ENCODE data around the gene ARHGEF2. TPM values are rescaled to one million over a fixed set of nuclear protein-coding genes. Genes with fewer than 3 reads are reported as not detected.

Gene ARHGEF2
- total and polyA plus RNA-seq, 2 of the 13 experiments (the other 11 are each of a cell fraction or from before 2014, with no cell fraction given): 16.1 to 32.1 TPM

DNA sequence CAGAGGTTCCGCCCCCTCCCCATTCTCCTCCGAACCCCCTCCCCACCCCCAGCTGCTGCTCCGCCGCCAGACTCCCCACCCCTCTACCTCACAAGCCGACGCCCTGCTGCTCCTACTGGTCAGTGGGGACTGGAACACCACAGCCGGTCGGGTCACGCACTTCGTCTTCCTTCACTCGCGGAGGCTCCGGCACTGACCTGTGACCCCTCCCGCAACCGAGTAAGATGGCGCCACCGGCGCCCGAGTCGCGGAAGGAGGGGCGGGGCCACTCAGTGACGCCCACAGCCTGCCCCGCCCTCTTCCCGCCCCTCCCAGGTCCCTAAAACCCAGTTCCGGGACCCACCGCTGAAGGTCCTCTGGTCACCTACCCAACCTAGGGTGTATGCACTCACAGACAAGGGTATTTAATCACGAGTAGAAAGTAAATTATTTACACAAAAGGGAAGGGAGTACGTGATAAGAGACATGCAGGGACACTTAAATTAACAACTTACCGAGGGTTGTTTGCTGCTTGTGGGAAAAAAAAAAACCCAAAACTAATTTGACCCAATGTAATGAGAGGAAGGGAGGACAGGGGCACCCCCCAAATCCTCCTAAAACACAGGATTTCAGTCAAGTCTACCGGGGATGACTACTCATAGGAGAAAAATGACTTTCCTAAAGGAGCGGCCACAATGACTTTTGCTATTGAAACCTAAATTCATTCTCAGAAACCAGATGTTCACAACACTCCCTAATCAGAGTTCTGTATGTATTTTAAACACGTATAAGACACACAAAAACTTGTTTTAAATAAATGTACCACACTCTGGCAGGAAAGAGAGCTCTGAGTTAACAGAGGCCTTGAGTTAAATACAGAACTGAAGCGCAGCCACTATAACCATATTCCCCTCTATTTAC, 66.9 kb downstream of the ARHGEF2 start, which contains the start of gene RIT1:
Gene RIT1, minus strand, starts transcription at position 194 of the 900 bp plus-strand sequence. CDS start 588 bp downstream, outside the sequence.
- H3K9me3 ChIP-seq (ENCODE audit: low read length): no peaks in the 10 kb centered on the region
- BruUV-seq (replicated peaks): no TSS peak
- CTCF ChIA-PET (ENCODE audit: low intra/inter-chr PET ratio, low total read pairs): no interaction called here
- POLR2A ChIA-PET: interaction anchor here (0.7 to 1.5 kb wide), 6 partner anchors 13 to 33 kb away, joined by 3 to 4 read pairs (median 4); partner anchors contain the start of gene KHDC4
- FAIRE-seq (peak; percentile 53), ATAC-seq (peak; percentile 87), DNase-seq (ENCODE audit: low spot score) (peak; percentile 70)
- peak within 1 kb of the TSS; percentile 62 to 79 (median 78) for H3K4me3 ChIP-seq (replicated peaks in 1 of 3; ENCODE audit: insufficient read depth in 1 of 3, low read depth in 2 of 3, low read length in 3 of 3)
- no peak within 1 kb of the TSS for H2AFZ ChIP-seq (ENCODE audit: low read length)
- H3K4me2 ChIP-seq (ENCODE audit: low read depth, low read length): peak within 1 kb of the TSS; percentile 76
- no peaks in the 10 kb centered on the region for H4K20me1 ChIP-seq (ENCODE audit: insufficient read depth, low read length)
- H3K9ac ChIP-seq (ENCODE audit: insufficient read depth, low read depth, low read length): peak within 1 kb of the TSS; percentile 74
- H3K79me2 ChIP-seq (ENCODE audit: insufficient read depth, low read length): peaks cover 13% of the 10 kb centered on the region
- H3K4me1 ChIP-seq (ENCODE audit: insufficient read depth, low read length): peaks cover 21% of the 10 kb centered on the region
- intact Hi-C loops (cut with micrococcal nuclease; ENCODE audit: unreplicated experiment) (no loop called here), in situ Hi-C loops (cut with HindIII; ENCODE audit: extremely low pct_ligation_motif_present, low pct_unique_long_range_greater_than_20kb) (no loop called here)
- no peaks in the 10 kb centered on the region for H3K27me3 ChIP-seq (ENCODE audit: control insufficient read depth in 1 of 2, insufficient read depth in 2 of 2, low read length in 2 of 2)
- H3K27ac ChIP-seq (ENCODE audit: extremely low read length, insufficient read depth, low read length): peak within 1 kb of the TSS; percentile 61
- peaks cover 11 to 47% of the 10 kb centered on the region in 2 experiments for H3K36me3 ChIP-seq (replicated peaks in 1 of 2; ENCODE audit: control insufficient read depth in 1 of 2, insufficient read depth in 2 of 2, low read length in 2 of 2)
- WGBS (ENCODE audit: low lambda C conversion rate): 12% methylated on average over 25 of the region's 34 CpGs
- TF ChIP-seq MED13 (CRISPR knock-in tag; IDR thresholded peaks at IDR 0.05) (no peak), ZNF460 (CRISPR knock-in tag; IDR thresholded peaks at IDR 0.05; ENCODE audit: borderline replicate concordance) (no peak), ZNF780A (CRISPR knock-in tag; IDR thresholded peaks at IDR 0.05) (no peak), SRSF1 (optimal IDR thresholded peaks at IDR 0.05; ENCODE audit: low read depth, low read length) (peak; percentile 28), EEA1 (CRISPR knock-in tag; IDR thresholded peaks at IDR 0.05; ENCODE audit: borderline replicate concordance) (no peak), ZSCAN12 (CRISPR knock-in tag; IDR thresholded peaks at IDR 0.05) (no peak), ZNF282 (IDR thresholded peaks at IDR 0.05; ENCODE audit: partially characterized antibody) (no peak), ZNF567 (CRISPR knock-in tag; IDR thresholded peaks at IDR 0.05; ENCODE audit: borderline replicate concordance) (no peak), NFE2L1 (CRISPR knock-in tag; IDR thresholded peaks at IDR 0.05; ENCODE audit: borderline replicate concordance) (no peak), ZFP62 (CRISPR knock-in tag; IDR thresholded peaks at IDR 0.05) (no peak), SPEN (CRISPR knock-in tag; IDR thresholded peaks at IDR 0.05; ENCODE audit: low read depth) (peak; percentile 61), ZSCAN30 (CRISPR knock-in tag; IDR thresholded peaks at IDR 0.05) (no peak), GATAD2A (CRISPR knock-in tag; IDR thresholded peaks at IDR 0.05) (peak; percentile 33; the same call in 1 of the 2 replicates), ELF3 (CRISPR knock-in tag; IDR thresholded peaks at IDR 0.05) (peak; percentile 45; the same call in 1 of the 2 replicates), ZNF777 (CRISPR knock-in tag; IDR thresholded peaks at IDR 0.05) (no peak), JUNB (CRISPR knock-in tag; IDR thresholded peaks at IDR 0.05; ENCODE audit: borderline replicate concordance) (no peak)
- TF ChIP-seq, protein P1, sequence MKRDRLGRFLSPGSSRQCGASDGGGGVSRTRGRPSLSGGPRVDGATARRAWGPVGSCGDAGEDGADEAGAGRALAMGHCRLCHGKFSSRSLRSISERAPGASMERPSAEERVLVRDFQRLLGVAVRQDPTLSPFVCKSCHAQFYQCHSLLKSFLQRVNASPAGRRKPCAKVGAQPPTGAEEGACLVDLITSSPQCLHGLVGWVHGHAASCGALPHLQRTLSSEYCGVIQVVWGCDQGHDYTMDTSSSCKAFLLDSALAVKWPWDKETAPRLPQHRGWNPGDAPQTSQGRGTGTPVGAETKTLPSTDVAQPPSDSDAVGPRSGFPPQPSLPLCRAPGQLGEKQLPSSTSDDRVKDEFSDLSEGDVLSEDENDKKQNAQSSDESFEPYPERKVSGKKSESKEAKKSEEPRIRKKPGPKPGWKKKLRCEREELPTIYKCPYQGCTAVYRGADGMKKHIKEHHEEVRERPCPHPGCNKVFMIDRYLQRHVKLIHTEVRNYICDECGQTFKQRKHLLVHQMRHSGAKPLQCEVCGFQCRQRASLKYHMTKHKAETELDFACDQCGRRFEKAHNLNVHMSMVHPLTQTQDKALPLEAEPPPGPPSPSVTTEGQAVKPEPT (CRISPR knock-in tag; IDR thresholded peaks at IDR 0.05; ENCODE audit: low read depth): no peak
- TF ChIP-seq, protein P2, sequence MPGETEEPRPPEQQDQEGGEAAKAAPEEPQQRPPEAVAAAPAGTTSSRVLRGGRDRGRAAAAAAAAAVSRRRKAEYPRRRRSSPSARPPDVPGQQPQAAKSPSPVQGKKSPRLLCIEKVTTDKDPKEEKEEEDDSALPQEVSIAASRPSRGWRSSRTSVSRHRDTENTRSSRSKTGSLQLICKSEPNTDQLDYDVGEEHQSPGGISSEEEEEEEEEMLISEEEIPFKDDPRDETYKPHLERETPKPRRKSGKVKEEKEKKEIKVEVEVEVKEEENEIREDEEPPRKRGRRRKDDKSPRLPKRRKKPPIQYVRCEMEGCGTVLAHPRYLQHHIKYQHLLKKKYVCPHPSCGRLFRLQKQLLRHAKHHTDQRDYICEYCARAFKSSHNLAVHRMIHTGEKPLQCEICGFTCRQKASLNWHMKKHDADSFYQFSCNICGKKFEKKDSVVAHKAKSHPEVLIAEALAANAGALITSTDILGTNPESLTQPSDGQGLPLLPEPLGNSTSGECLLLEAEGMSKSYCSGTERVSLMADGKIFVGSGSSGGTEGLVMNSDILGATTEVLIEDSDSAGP (CRISPR knock-in tag; IDR thresholded peaks at IDR 0.05; ENCODE audit: borderline replicate concordance): peak; percentile 35; the same call in 1 of the 2 replicates
- TF ChIP-seq, protein P3, sequence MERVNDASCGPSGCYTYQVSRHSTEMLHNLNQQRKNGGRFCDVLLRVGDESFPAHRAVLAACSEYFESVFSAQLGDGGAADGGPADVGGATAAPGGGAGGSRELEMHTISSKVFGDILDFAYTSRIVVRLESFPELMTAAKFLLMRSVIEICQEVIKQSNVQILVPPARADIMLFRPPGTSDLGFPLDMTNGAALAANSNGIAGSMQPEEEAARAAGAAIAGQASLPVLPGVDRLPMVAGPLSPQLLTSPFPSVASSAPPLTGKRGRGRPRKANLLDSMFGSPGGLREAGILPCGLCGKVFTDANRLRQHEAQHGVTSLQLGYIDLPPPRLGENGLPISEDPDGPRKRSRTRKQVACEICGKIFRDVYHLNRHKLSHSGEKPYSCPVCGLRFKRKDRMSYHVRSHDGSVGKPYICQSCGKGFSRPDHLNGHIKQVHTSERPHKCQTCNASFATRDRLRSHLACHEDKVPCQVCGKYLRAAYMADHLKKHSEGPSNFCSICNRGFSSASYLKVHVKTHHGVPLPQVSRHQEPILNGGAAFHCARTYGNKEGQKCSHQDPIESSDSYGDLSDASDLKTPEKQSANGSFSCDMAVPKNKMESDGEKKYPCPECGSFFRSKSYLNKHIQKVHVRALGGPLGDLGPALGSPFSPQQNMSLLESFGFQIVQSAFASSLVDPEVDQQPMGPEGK (CRISPR knock-in tag; IDR thresholded peaks at IDR 0.05): peak; percentile 64; the same call in 1 of the 2 replicates

All from HepG2 (cell line).